ENCODE data around the gene BRD8.
A peak's percentile ranks its signal among the peaks of the same experiment; 100 is the strongest.

Gene BRD8

GRCh38 chr5:138111937-138112336 lies 66.5 kb downstream of the BRD8 start:
- no peaks in the 10 kb centered on the region for H3K9me3 Mint-ChIP-seq
- no peak overlapping the region for H3K27ac Mint-ChIP-seq
- peaks cover 3% of the 10 kb centered on the region for H3K27me3 Mint-ChIP-seq (ENCODE audit: low read depth)
- no peaks in the 10 kb centered on the region for H3K36me3 Mint-ChIP-seq (ENCODE audit: low read depth)
- no peak overlapping the region for H3K4me3 Mint-ChIP-seq
- peaks cover 17% of the 10 kb centered on the region for H3K4me1 Mint-ChIP-seq
- TF ChIP-seq CTCF (IDR thresholded peaks at IDR 0.05; ENCODE audit: unreplicated experiment in 3 of 3) = no peak

- H3K27me3 Mint-ChIP-seq (ENCODE audit: low read depth) = peaks cover 3% of the 10 kb centered on the region
- no peak for TF ChIP-seq CTCF (IDR thresholded peaks at IDR 0.05; ENCODE audit: unreplicated experiment in 3 of 3)
- no peaks in the 10 kb centered on the region for H3K36me3 Mint-ChIP-seq (ENCODE audit: low read depth)
- no peak overlapping the region for H3K27ac Mint-ChIP-seq
- no peaks in the 10 kb centered on the region for H3K9me3 Mint-ChIP-seq
- H3K4me1 Mint-ChIP-seq = peaks cover 17% of the 10 kb centered on the region
- no peak overlapping the region for H3K4me3 Mint-ChIP-seq
These were observed 67.2 kb downstream of the BRD8 start for GRCh38 chr5:138111181-138111580.

- no peak for TF ChIP-seq CTCF (IDR thresholded peaks at IDR 0.05; ENCODE audit: unreplicated experiment in 3 of 3)
- Mint-ChIP-seq H3K4me3 (no peak overlapping the region), H3K27me3 (ENCODE audit: low read depth) (peaks cover 3% of the 10 kb centered on the region), H3K4me1 (peaks cover 17% of the 10 kb centered on the region), H3K36me3 (ENCODE audit: low read depth) (no peaks in the 10 kb centered on the region), H3K27ac (no peak overlapping the region), H3K9me3 (no peaks in the 10 kb centered on the region)
These were observed 68.0 kb downstream of the BRD8 start for GRCh38 chr5:138110266-138110963.

- H3K27me3 Mint-ChIP-seq (ENCODE audit: low read depth) = peaks cover 3% of the 10 kb centered on the region
These were observed 68.8 kb downstream of the BRD8 start for GRCh38 chr5:138109463-138110265.

GRCh38 chr5:138107213-138107612 lies 71.2 kb downstream of the BRD8 start:
- Mint-ChIP-seq H3K4me3 (no peak overlapping the region), H3K27me3 (ENCODE audit: low read depth) (peaks cover 10% of the 10 kb centered on the region), H3K27ac (peak overlapping the region in 2 of 3 experiments; percentile 17 to 30), H3K9me3 (no peaks in the 10 kb centered on the region), H3K4me1 (peaks cover 17% of the 10 kb centered on the region), H3K36me3 (ENCODE audit: low read depth) (no peaks in the 10 kb centered on the region)
- no peak for TF ChIP-seq CTCF (IDR thresholded peaks at IDR 0.05; ENCODE audit: unreplicated experiment in 3 of 3)

More at GRCh38 chr5:138109463-138110265, 68.8 kb downstream of the BRD8 start:
- no peak overlapping the region for H3K4me3 Mint-ChIP-seq
- H3K9me3 Mint-ChIP-seq = no peaks in the 10 kb centered on the region
- peaks cover 17% of the 10 kb centered on the region for H3K4me1 Mint-ChIP-seq
- H3K27ac Mint-ChIP-seq = no peak overlapping the region
- no peaks in the 10 kb centered on the region for H3K36me3 Mint-ChIP-seq (ENCODE audit: low read depth)
- TF ChIP-seq CTCF (IDR thresholded peaks at IDR 0.05; ENCODE audit: unreplicated experiment in 3 of 3) = no peak
